Right atrium auricular region (tissue), 2 donors: ENCODE measurements around the gene YARS2. TPM values are rescaled to one million over a fixed set of nuclear protein-coding genes. Genes with fewer than 3 reads are reported as not detected.
"Not testable (repeated sequence)": the region's sequence is repeated elsewhere in the genome, so short reads cannot be mapped to it uniquely, and the experiment has no call there.

Source experiments
- DNase-seq: peaks from one replicate; pipeline ENCODE4 v3.0.0-alpha.2; 2019; ENCODE audit warnings: low spot score
- H3K27ac ChIP-seq, 2 donors: fragments of 200-600 bp; sonication (generic); 1 replicate in 1 of 2; 2 replicates in 1 of 2; pipeline ENCODE4 v1.5.1; 2016 to 2019
- H3K27me3 ChIP-seq, 2 donors: fragments of 200-600 bp; sonication (generic); one replicate each; pipeline versions ENCODE4 v1.5.1 to v1.6.0; 2017 to 2019
- H3K36me3 ChIP-seq: fragments of 200-600 bp; sonication (generic); one replicate; pipeline ENCODE4 v1.5.1; 2016
- H3K4me1 ChIP-seq, 2 donors: fragments of 200-600 bp; sonication (generic); one replicate each; pipeline versions ENCODE4 v1.5.1 to v1.6.0; 2017 to 2019
- H3K4me3 ChIP-seq, 2 donors: fragments of 200-600 bp; sonication (generic); 1 replicate in 1 of 2; 2 replicates in 1 of 2; pipeline ENCODE4 v1.5.1; 2017 to 2019; ENCODE audit warnings: mild to moderate bottlenecking in 1 of 2, moderate library complexity in 1 of 2
- H3K9me3 ChIP-seq, 2 donors: fragments of 200-600 bp; sonication (generic); one replicate each; pipeline ENCODE4 v1.5.1; 2019
- total RNA-seq, 2 donors: library from RNA; depleted of rRNA; stranded (reverse); fragments of >200 nt; gene quantifications; one replicate each; pipeline ENCODE4 v1.1.0, GENCODE V29; 2016
- TF ChIP-seq, protein P1 (sequence below), 2 donors: fragments of 200-600 bp; sonication (generic); IDR thresholded peaks; one replicate each; pipeline ENCODE4 v1.5.1; 2019; ENCODE audit warnings: antibody characterized with exemption in 2 of 2

Gene YARS2
- total RNA-seq, 2 donors from 2014 or later, result 8.3 to 10.7 TPM

DNA sequence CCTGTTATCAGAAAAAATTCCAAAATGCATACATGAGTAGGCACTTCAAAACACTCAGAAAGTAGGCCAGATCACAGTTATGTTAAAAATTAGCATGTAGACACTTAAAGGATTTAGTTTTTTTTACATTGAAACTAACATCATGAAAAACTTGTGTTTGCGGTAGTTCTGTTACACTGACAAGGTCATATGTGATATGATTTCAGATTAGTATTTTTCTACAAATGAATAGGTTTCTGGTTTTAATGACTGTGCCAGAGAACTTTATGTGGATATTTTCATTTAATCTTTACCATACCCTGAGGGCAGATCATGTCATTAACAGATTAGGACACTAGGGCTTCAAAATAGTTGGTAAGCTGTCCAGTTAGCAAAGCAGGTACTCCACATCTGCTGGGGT is 20.7 kb downstream of the YARS2 start:
- no peaks in the 10 kb centered on the region for H3K27me3 ChIP-seq

DNA sequence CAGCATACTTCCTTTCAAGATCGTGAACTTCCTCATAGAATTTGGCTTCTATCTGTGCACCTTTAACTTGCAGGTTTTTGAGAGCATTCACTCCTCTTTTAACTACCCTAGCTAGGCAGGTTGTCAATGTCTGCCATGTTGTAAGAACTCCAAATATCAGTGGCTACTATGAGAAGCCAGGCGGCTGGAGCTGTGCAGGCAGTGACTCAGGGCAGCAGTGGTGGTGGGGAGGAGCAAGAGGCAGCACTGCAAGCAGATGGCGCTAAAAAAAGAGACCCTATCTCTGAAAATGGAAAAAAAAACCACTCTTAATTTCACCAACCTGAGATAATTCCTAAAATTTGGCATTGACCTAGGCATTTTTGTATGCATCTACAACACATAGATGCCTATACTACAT is 28.5 kb downstream of the YARS2 start:
- Histone ChIP-seq H3K27ac (no peak overlapping the region), H3K27me3 (no peaks in the 10 kb centered on the region), H3K9me3 (no peaks in the 10 kb centered on the region), H3K36me3 (peaks cover 50% of the 10 kb centered on the region), H3K4me3 (no peak overlapping the region), H3K4me1 (no peaks in the 10 kb centered on the region)
- no peak for DNase-seq
- TF ChIP-seq, protein P1, sequence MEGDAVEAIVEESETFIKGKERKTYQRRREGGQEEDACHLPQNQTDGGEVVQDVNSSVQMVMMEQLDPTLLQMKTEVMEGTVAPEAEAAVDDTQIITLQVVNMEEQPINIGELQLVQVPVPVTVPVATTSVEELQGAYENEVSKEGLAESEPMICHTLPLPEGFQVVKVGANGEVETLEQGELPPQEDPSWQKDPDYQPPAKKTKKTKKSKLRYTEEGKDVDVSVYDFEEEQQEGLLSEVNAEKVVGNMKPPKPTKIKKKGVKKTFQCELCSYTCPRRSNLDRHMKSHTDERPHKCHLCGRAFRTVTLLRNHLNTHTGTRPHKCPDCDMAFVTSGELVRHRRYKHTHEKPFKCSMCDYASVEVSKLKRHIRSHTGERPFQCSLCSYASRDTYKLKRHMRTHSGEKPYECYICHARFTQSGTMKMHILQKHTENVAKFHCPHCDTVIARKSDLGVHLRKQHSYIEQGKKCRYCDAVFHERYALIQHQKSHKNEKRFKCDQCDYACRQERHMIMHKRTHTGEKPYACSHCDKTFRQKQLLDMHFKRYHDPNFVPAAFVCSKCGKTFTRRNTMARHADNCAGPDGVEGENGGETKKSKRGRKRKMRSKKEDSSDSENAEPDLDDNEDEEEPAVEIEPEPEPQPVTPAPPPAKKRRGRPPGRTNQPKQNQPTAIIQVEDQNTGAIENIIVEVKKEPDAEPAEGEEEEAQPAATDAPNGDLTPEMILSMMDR (IDR thresholded peaks at IDR 0.05), result no peak

More for the DNA sequence above, 20.7 kb downstream of the YARS2 start:
- TF ChIP-seq, protein P1 (IDR thresholded peaks at IDR 0.05), result no peak
- no peak overlapping the region for H3K27ac ChIP-seq
- H3K4me1 ChIP-seq, result no peaks in the 10 kb centered on the region
- H3K4me3 ChIP-seq, result no peak overlapping the region
- H3K36me3 ChIP-seq, result peaks cover 48% of the 10 kb centered on the region
- H3K9me3 ChIP-seq, result no peaks in the 10 kb centered on the region
- DNase-seq, result no peak

DNA sequence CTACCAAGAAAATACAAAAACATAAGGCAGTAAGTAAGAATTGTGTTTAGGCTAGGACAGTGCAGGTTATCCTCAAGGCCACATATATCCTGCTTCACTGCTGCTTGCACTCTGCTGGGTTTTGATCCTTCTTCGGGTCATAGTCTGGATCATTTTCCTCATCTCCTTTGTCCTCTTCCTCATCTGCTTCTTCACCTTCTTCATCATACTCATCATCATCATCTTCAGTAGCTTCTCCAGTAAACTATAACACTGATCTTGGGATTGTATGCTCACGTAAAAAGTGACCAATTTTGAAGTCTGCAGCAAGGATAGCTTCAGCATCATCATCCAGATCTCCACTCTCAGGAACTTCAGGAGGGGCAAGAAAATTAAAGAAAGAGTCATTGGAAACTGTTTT is 29.4 kb downstream of the YARS2 start:
- H3K9me3 ChIP-seq, result no peaks in the 10 kb centered on the region
- no peak overlapping the region for H3K27ac ChIP-seq
- no peaks in the 10 kb centered on the region for H3K4me1 ChIP-seq
- TF ChIP-seq, protein P1 (IDR thresholded peaks at IDR 0.05), result no peak
- peaks cover 45% of the 10 kb centered on the region for H3K36me3 ChIP-seq
- no peak for DNase-seq
- no peak overlapping the region for H3K4me3 ChIP-seq
- H3K27me3 ChIP-seq, result no peaks in the 10 kb centered on the region

DNA sequence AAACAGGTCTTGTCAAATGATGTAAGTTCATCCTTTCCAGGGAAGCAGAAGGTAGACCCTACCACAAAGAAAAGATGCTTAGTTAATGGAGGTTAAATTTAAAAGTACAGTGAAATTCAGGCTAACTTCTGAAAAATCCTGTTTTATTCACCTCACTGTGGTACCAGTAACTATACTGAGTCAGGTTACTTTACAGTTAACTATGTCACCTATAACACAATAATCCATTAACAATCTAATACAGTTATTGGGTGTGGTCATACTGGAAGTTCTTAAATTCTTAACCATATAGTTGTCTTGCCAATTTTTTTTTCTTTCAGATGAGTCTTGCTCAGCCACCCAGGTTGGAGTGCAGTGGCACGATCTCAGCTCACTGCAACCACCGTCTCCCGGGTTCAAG is 30.4 kb downstream of the YARS2 start:
- H3K27me3 ChIP-seq, H3K9me3 ChIP-seq, H3K4me3 ChIP-seq, DNase-seq, H3K4me1 ChIP-seq, H3K27ac ChIP-seq: not testable (repeated sequence)
- H3K36me3 ChIP-seq, result peaks cover 40% of the 10 kb centered on the region

DNA sequence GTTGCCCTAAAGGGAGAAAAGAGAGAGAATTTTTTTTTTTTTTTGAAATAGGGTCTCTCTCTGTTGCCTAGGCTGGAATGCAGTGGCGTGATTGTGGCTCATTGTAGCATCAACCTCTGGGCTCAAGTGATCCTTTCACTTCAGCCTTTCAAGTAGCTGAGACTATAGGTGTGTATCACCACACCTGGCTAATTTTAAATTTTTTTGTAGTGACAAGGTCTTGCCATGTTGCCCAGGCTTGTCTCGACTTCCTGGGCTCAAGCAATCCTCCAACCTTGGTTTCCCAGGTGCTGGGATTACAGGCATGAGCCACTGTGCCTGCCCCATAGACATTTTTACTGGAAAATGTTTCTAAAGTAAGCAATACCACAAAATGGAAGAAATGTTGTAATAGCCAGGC is 36.8 kb downstream of the YARS2 start:
- peaks cover 20% of the 10 kb centered on the region for H3K36me3 ChIP-seq

DNA sequence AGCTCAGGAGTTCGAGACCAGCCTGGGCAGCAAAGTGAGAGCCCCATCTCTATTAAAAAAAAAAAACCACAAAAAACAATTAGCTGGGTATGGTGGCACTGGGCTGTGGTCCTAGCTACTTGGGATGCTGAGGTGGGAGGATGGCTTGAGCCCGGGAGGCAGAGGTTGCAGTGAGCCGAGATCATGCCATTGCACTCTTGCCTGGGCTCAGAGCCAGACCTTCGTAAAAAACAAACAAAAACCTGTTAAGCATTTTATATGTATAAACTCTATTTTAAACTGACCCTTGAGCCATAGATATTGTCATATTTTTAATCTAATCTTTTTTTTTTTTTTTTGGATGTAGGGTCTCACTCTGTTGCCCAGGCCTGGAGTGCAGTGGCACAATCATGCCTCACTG is 40.9 kb downstream of the YARS2 start:
- Histone ChIP-seq H3K4me3 (no peak overlapping the region), H3K27ac (no peak overlapping the region), H3K27me3 (no peaks in the 10 kb centered on the region), H3K4me1 (no peaks in the 10 kb centered on the region), H3K36me3 (peaks cover 22% of the 10 kb centered on the region), H3K9me3 (no peaks in the 10 kb centered on the region)
- DNase-seq, result no peak
- TF ChIP-seq, protein P1 (IDR thresholded peaks at IDR 0.05), result no peak

More for the DNA sequence above, 36.8 kb downstream of the YARS2 start:
- Histone ChIP-seq H3K27me3 (no peaks in the 10 kb centered on the region), H3K4me1 (no peaks in the 10 kb centered on the region), H3K9me3 (no peaks in the 10 kb centered on the region), H3K27ac (no peak overlapping the region), H3K4me3 (no peak overlapping the region)
- TF ChIP-seq, protein P1 (IDR thresholded peaks at IDR 0.05), result no peak
- DNase-seq, result no peak
